HFF-Myc (cell line): ENCODE data around the gene TRIP13.

Source experiments
- DNase-seq: peaks from one replicate; pipeline ENCODE4 v3.0.0-alpha.2; 2011; ENCODE audit warnings: low read depth; ENCODE audit errors: extremely low read depth
- H3K4me3 ChIP-seq: replicated peaks from 2 replicates; pipeline ENCODE4 v1.5.1; 2011; ENCODE audit warnings: low read depth, mild to moderate bottlenecking, control low read depth, low read length
- CTCF ChIP-seq: IDR thresholded peaks from 2 replicates; pipeline ENCODE4 v1.5.1; 2012; ENCODE audit warnings: mild to moderate bottlenecking, low read depth, low read length, control low read depth; ENCODE audit errors: missing control alignments

TRIP13 gene

GRCh38 chr5:859798-860296 lies 32.8 kb upstream of the TRIP13 start:
- no peak for TF ChIP-seq CTCF
- DNase-seq = no peak
- H3K4me3 ChIP-seq = no peak overlapping the region

DNA sequence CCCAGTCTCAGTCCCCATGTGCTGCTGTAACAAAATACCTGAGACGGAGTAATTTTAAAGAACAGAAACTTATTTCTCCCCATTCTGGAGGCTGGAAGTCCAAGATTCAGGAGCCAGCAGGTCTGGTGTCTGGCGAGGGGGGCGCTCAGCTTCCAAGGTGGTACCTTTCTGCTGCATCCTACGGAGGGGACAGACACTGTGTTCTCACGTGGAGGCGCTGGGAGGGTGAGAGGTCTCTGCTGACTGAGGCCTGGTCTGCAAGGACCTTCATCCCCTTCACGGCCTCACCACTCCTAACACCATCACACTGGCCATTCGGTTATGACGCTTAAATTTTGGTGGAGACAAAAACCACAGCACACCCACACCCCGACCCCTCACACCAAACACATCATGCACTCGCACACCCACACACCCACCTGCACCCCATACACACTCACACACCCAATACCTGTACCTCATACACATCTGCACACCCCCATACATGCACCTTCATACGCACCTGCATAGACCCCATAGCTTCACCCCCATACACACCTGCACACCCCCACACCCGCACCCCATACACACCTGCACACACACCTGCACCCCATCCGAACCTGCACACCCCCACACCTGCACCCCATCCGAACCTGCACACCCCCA lies 32.1 kb upstream of the TRIP13 start:
- no peak for TF ChIP-seq CTCF
- H3K4me3 ChIP-seq = no peak overlapping the region
- DNase-seq = no peak

- TF ChIP-seq CTCF = no peak
- no peak overlapping the region for H3K4me3 ChIP-seq
- no peak for DNase-seq
These were observed 31.0 kb upstream of the TRIP13 start for GRCh38 chr5:861442-862366.

- DNase-seq = no peak
These were observed 30.1 kb upstream of the TRIP13 start for GRCh38 chr5:862367-863243.

GRCh38 chr5:863244-863805 lies 29.4 kb upstream of the TRIP13 start:
- no peak for DNase-seq
- H3K4me3 ChIP-seq = no peak overlapping the region
- no peak for TF ChIP-seq CTCF

More at GRCh38 chr5:862367-863243, 30.1 kb upstream of the TRIP13 start:
- no peak overlapping the region for H3K4me3 ChIP-seq
- no peak for TF ChIP-seq CTCF
